CD4-positive, alpha-beta T cell treated with Interleukin-4 for 1 hour (primary cell): Measurements from ENCODE around the gene MRPS18C.
A peak's percentile ranks its signal among the peaks of the same experiment; 100 is the strongest.
"Not testable (repeated sequence)": the region's sequence is repeated elsewhere in the genome, so short reads cannot be mapped to it uniquely, and the experiment has no call there.

Experiments
- DNase-seq, 2 donors: peaks; one replicate each; pipeline ENCODE4 v3.0.0-alpha.2; 2020 to 2022

The MRPS18C gene

GRCh38 chr4:83455281-83456183 is at the start of gene MRPS18C, which contains the start of gene HELQ:
Gene MRPS18C (plus strand): TSS chr4:83456058. CDS start chr4:83456078, 20 bp downstream.
Gene HELQ (minus strand): TSS chr4:83455823. CDS start chr4:83455693, 130 bp downstream.
- peak; percentile 98 for DNase-seq

GRCh38 chr4:83408908-83409307 is 47.0 kb upstream of the MRPS18C start:
- no peak for DNase-seq

GRCh38 chr4:83413676-83414075 is 42.2 kb upstream of the MRPS18C start:
- no peak for DNase-seq

- no peak for DNase-seq
Measured at GRCh38 chr4:83417566-83417965, 38.3 kb upstream of the MRPS18C start.

GRCh38 chr4:83418211-83418610 is 37.6 kb upstream of the MRPS18C start:
- DNase-seq, result no peak

- DNase-seq, result no peak
Measured at GRCh38 chr4:83431200-83431599, 24.7 kb upstream of the MRPS18C start.

GRCh38 chr4:83436680-83437079 is 19.2 kb upstream of the MRPS18C start:
- DNase-seq, result no peak

GRCh38 chr4:83438719-83439118 is 17.1 kb upstream of the MRPS18C start:
- DNase-seq, result no peak

GRCh38 chr4:83440148-83440814 is 15.6 kb upstream of the MRPS18C start:
- no peak for DNase-seq

GRCh38 chr4:83440899-83441298 is 15.0 kb upstream of the MRPS18C start:
- no peak for DNase-seq

GRCh38 chr4:83449009-83449408 is 6.8 kb upstream of the MRPS18C start:
- no peak for DNase-seq

GRCh38 chr4:83454686-83455085 is 1.2 kb upstream of the MRPS18C start:
- peak in 1 of 2 donors; percentile 34 for DNase-seq

- DNase-seq, result no peak
Measured at GRCh38 chr4:83456184-83456501, 285 bp downstream of the MRPS18C start.

GRCh38 chr4:83473423-83473822 is 17.6 kb downstream of the MRPS18C start:
- DNase-seq, result no peak

- DNase-seq, result no peak
Measured at GRCh38 chr4:83473966-83474365, 18.1 kb downstream of the MRPS18C start.

GRCh38 chr4:83484500-83485461 is 28.9 kb downstream of the MRPS18C start, which contains the start of gene ABRAXAS1:
Gene ABRAXAS1 (minus strand): TSS chr4:83485100. CDS start chr4:83485072, 28 bp downstream.
- DNase-seq, result peak; percentile 93 to 95

- no peak for DNase-seq
Measured at GRCh38 chr4:83486457-83487129, 30.7 kb downstream of the MRPS18C start.

GRCh38 chr4:83489711-83490326 is 34.0 kb downstream of the MRPS18C start:
- no peak for DNase-seq

GRCh38 chr4:83490876-83491450 is 35.1 kb downstream of the MRPS18C start:
- DNase-seq, result peak; percentile 16 to 51

GRCh38 chr4:83496085-83496917 is 40.4 kb downstream of the MRPS18C start:
- DNase-seq, result not testable (repeated sequence)
